ENCODE data around the gene TIMM50. TPM values are rescaled to one million over a fixed set of nuclear protein-coding genes. Genes with fewer than 3 reads are reported as not detected.

TIMM50 gene
- total and polyA plus RNA-seq, 2 of the 13 experiments (the other 11 are each of a cell fraction or from before 2014, with no cell fraction given) = 91.1 to 92.5 TPM

DNA sequence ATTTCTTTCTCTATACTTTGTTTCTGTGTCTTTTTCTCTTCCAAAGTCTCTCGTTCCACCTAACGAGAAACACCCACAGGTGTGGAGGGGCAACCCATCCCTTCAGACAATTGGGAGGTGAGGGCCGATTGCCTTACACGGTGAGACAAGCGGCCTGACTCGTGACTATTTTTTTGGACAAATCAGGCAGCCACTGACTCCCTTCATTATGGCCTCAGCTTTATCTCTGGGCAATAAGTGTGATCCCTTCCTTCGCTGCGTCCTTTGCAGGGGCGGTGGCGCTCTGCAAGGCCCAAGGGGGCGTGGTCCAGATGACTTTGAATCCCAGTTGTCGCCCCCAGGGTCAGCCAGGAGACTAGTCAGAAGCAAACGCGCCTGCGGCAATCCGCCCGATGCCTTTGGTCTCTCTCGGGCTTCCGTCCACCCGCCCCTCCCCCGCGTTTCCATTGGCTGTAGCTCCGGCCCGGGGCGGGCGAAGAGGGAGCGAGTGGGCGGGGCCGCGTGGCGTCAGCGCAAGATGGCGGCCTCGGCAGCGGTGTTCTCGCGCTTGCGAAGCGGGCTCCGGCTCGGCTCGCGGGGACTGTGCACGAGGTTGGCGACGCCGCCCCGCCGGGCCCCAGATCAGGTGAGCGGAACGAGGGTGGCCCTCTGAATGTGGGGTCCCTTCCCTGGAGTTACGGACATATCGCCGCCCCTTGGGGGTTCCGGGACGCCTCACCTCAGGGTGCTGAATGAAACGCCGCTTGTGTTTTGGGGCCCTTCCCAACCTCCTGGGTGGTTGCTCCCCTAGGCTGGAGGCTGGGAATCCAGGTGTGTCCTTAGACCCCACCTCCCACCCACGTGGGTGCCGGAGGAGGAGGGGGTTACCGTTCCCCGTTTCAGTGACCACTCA lies at the start of gene TIMM50 (continued):
- TF ChIP-seq, protein P1, sequence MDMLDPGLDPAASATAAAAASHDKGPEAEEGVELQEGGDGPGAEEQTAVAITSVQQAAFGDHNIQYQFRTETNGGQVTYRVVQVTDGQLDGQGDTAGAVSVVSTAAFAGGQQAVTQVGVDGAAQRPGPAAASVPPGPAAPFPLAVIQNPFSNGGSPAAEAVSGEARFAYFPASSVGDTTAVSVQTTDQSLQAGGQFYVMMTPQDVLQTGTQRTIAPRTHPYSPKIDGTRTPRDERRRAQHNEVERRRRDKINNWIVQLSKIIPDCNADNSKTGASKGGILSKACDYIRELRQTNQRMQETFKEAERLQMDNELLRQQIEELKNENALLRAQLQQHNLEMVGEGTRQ (IDR thresholded peaks at IDR 0.05; ENCODE audit: low read depth, low read length) = no peak
- TF ChIP-seq, protein P1 (CRISPR knock-in tag; IDR thresholded peaks at IDR 0.05; ENCODE audit: borderline replicate concordance) = peak; percentile 34; the same call in 1 of the 2 replicates
- no peak for TF ChIP-seq ZNF317 (CRISPR knock-in tag; IDR thresholded peaks at IDR 0.05)
- TF ChIP-seq, protein P2, sequence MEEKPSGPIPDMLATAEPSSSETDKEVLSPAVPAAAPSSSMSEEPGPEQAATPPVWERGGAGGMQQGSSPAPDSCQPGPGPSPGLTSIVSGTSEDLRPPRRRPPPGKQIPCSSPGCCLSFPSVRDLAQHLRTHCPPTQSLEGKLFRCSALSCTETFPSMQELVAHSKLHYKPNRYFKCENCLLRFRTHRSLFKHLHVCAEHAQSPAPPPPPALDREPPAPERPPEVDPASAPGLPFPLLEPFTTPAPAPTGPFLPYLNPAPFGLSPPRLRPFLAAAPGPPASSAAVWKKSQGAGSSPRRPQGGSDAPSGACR (CRISPR knock-in tag; IDR thresholded peaks at IDR 0.05) = peak; percentile 76; the same call in 1 of the 2 replicates
- TF ChIP-seq, protein P3, sequence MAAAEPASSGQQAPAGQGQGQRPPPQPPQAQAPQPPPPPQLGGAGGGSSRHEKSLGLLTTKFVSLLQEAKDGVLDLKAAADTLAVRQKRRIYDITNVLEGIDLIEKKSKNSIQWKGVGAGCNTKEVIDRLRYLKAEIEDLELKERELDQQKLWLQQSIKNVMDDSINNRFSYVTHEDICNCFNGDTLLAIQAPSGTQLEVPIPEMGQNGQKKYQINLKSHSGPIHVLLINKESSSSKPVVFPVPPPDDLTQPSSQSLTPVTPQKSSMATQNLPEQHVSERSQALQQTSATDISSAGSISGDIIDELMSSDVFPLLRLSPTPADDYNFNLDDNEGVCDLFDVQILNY (CRISPR knock-in tag; conservative IDR thresholded peaks at IDR 0.05) = no peak
- TF ChIP-seq ZSCAN12 (CRISPR knock-in tag; IDR thresholded peaks at IDR 0.05) = no peak
- TF ChIP-seq ZBTB49 (CRISPR knock-in tag; IDR thresholded peaks at IDR 0.05; ENCODE audit: borderline replicate concordance) = no peak
- TF ChIP-seq ZNF792 (CRISPR knock-in tag; IDR thresholded peaks at IDR 0.05) = peak; percentile 83; the same call in 1 of the 2 replicates
- peak; percentile 61; the same call in 1 of the 2 replicates for TF ChIP-seq PHF21A (CRISPR knock-in tag; IDR thresholded peaks at IDR 0.05)
- no peak for TF ChIP-seq ZNF652 (CRISPR knock-in tag; IDR thresholded peaks at IDR 0.05; ENCODE audit: borderline replicate concordance, low read depth)
- peak; percentile 91; the same call in 1 of the 2 replicates for TF ChIP-seq HDAC1 (CRISPR knock-in tag; IDR thresholded peaks at IDR 0.05)
- TF ChIP-seq CHCHD3 (CRISPR knock-in tag; IDR thresholded peaks at IDR 0.05) = no peak
- no peak for TF ChIP-seq MIER2 (CRISPR knock-in tag; IDR thresholded peaks at IDR 0.05)
- no peak for TF ChIP-seq AKAP8 (CRISPR knock-in tag; IDR thresholded peaks at IDR 0.05)
- TF ChIP-seq ZNF143 (CRISPR knock-in tag; IDR thresholded peaks at IDR 0.05) = no peak
- no peak for TF ChIP-seq HDAC6 (IDR thresholded peaks at IDR 0.05; ENCODE audit: low read depth, low read length)
- TF ChIP-seq MYNN (CRISPR knock-in tag; IDR thresholded peaks at IDR 0.05; ENCODE audit: low read depth) = no peak
- no peak for TF ChIP-seq PRPF4 (IDR thresholded peaks at IDR 0.05; ENCODE audit: low read depth, low read length, poor library complexity, severe bottlenecking)
- no peak for TF ChIP-seq GTF3A (CRISPR knock-in tag; conservative IDR thresholded peaks at IDR 0.05)
- peak; percentile 87; the same call in 1 of the 2 replicates for TF ChIP-seq ZNF704 (CRISPR knock-in tag; IDR thresholded peaks at IDR 0.05; ENCODE audit: borderline replicate concordance)
- no peak for TF ChIP-seq U2AF1 (optimal IDR thresholded peaks at IDR 0.05; ENCODE audit: low read depth, low read length)
- no peak for TF ChIP-seq ZNF660 (CRISPR knock-in tag; IDR thresholded peaks at IDR 0.05; ENCODE audit: borderline replicate concordance, low read depth)
- 0 out of 2 replicates have a peak, but pooled peaks have one; percentile 55 for TF ChIP-seq ZBTB38 (CRISPR knock-in tag; IDR thresholded peaks at IDR 0.05)

Data from HepG2 (cell line).